ENCODE measurements around the gene KRTAP19-4.

KRTAP19-4 gene

GRCh38 chr21:30463713-30464112, 33.3 kb downstream of the KRTAP19-4 start:
- no peak overlapping the region for H3K27ac ChIP-seq
- TF ChIP-seq CTCF (conservative IDR thresholded peaks at IDR 0.05) = peak; percentile 84

- no peak for TF ChIP-seq CTCF (conservative IDR thresholded peaks at IDR 0.05)
- H3K27ac ChIP-seq = no peak overlapping the region
Measured at GRCh38 chr21:30448514-30448913, 48.5 kb downstream of the KRTAP19-4 start.

GRCh38 chr21:30447056-30447455, 49.9 kb downstream of the KRTAP19-4 start:
- TF ChIP-seq CTCF (conservative IDR thresholded peaks at IDR 0.05) = no peak
- H3K27ac ChIP-seq = no peak overlapping the region

Data from VCaP (cell line).